Renal cortex interstitium (tissue), 15 donors: Measurements from ENCODE around the gene MED8. TPM values are rescaled to one million over a fixed set of nuclear protein-coding genes. Genes with fewer than 3 reads are reported as not detected.

ENCODE experiments used
- DNase-seq, 11 donors: peaks; one replicate each; pipeline ENCODE4 v3.0.0-alpha.2; 2013; ENCODE audit warnings: low read depth in 9 of 11, low spot score in 4 of 11; ENCODE audit errors: extremely low read depth in 1 of 11
- long read RNA-seq, 16 experiments: transcript quantifications; one replicate each; lab custom pipeline, GENCODE V29; 2026
- polyA plus RNA-seq, 3 donors: library from polyadenylated mRNA; unstranded; fragments of 120-200 nt; gene quantifications; one replicate each; pipeline ENCODE4 v1.2.1, GENCODE V29; 2013; ENCODE audit not compliant: insufficient read length in 3 of 3

MED8 gene, protein sequence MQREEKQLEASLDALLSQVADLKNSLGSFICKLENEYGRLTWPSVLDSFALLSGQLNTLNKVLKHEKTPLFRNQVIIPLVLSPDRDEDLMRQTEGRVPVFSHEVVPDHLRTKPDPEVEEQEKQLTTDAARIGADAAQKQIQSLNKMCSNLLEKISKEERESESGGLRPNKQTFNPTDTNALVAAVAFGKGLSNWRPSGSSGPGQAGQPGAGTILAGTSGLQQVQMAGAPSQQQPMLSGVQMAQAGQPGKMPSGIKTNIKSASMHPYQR
- 10 to 100 TPM; 35.8 to 41.2 (median 38.3) TPM for polyA plus RNA-seq
- long read RNA-seq, donor 1, transcript MED8-203 (7 exons, 1,924 nt): major isoform, 6 of 7 reads
- long read RNA-seq, donor 1, partial matches to known transcripts: 0 of 7 reads
- long read RNA-seq, donor 1, other reads (novel, unspliced or antisense): 0 of 7 reads
- long read RNA-seq, donor 2, partial matches to known transcripts: 6 of 11 reads
- long read RNA-seq, donor 2, other reads (novel, unspliced or antisense): 0 of 11 reads
- long read RNA-seq, donor 3, transcript MED8-203 (7 exons, 1,924 nt): major isoform, 14 of 21 reads
- long read RNA-seq, donor 3, partial matches to known transcripts: 6 of 21 reads
- long read RNA-seq, donor 3, other reads (novel, unspliced or antisense): 0 of 21 reads
- long read RNA-seq, donor 4, partial matches to known transcripts: 0 of 3 reads
- long read RNA-seq, donor 4, other reads (novel, unspliced or antisense): 0 of 3 reads
- long read RNA-seq, donor 5: 0 reads
- long read RNA-seq, donor 6, partial matches to known transcripts: 7 of 10 reads
- long read RNA-seq, donor 6, other reads (novel, unspliced or antisense): 0 of 10 reads
- long read RNA-seq, donor 7, transcript MED8-203 (7 exons, 1,924 nt): major isoform, 6 of 17 reads
- long read RNA-seq, donor 7, partial matches to known transcripts: 5 of 17 reads
- long read RNA-seq, donor 7, other reads (novel, unspliced or antisense): 6 of 17 reads
- long read RNA-seq, donor 8, transcript MED8-203 (7 exons, 1,924 nt): major isoform, 10 of 29 reads
- long read RNA-seq, donor 8, partial matches to known transcripts: 12 of 29 reads
- long read RNA-seq, donor 8, other reads (novel, unspliced or antisense): 6 of 29 reads
- long read RNA-seq, donor 9, transcript MED8-203 (7 exons, 1,924 nt): major isoform, 7 of 8 reads
- long read RNA-seq, donor 9, partial matches to known transcripts: 0 of 8 reads
- long read RNA-seq, donor 9, other reads (novel, unspliced or antisense): 0 of 8 reads
- long read RNA-seq, donor 10, partial matches to known transcripts: 0 of 2 reads
- long read RNA-seq, donor 10, other reads (novel, unspliced or antisense): 0 of 2 reads
- long read RNA-seq, donor 11, transcript MED8-203 (7 exons, 1,924 nt): major isoform, 7 of 7 reads
- long read RNA-seq, donor 11, partial matches to known transcripts: 0 of 7 reads
- long read RNA-seq, donor 11, other reads (novel, unspliced or antisense): 0 of 7 reads
- long read RNA-seq, donor 12, partial matches to known transcripts: 0 of 2 reads
- long read RNA-seq, donor 12, other reads (novel, unspliced or antisense): 0 of 2 reads
- long read RNA-seq, donor 13, transcript MED8-203 (7 exons, 1,924 nt): major isoform, 10 of 26 reads
- long read RNA-seq, donor 13, partial matches to known transcripts: 7 of 26 reads
- long read RNA-seq, donor 13, other reads (novel, unspliced or antisense): 9 of 26 reads
- long read RNA-seq, donor 14, partial matches to known transcripts: 0 of 2 reads
- long read RNA-seq, donor 14, other reads (novel, unspliced or antisense): 0 of 2 reads
- long read RNA-seq, donor 15, transcript MED8-203 (7 exons, 1,924 nt): major isoform, 5 of 5 reads
- long read RNA-seq, donor 15, partial matches to known transcripts: 0 of 5 reads
- long read RNA-seq, donor 15, other reads (novel, unspliced or antisense): 0 of 5 reads
- long read RNA-seq, donor 16, transcript MED8-203 (7 exons, 1,924 nt): major isoform, 18 of 49 reads
- long read RNA-seq, donor 16, partial matches to known transcripts: 29 of 49 reads
- long read RNA-seq, donor 16, other reads (novel, unspliced or antisense): 0 of 49 reads

DNA sequence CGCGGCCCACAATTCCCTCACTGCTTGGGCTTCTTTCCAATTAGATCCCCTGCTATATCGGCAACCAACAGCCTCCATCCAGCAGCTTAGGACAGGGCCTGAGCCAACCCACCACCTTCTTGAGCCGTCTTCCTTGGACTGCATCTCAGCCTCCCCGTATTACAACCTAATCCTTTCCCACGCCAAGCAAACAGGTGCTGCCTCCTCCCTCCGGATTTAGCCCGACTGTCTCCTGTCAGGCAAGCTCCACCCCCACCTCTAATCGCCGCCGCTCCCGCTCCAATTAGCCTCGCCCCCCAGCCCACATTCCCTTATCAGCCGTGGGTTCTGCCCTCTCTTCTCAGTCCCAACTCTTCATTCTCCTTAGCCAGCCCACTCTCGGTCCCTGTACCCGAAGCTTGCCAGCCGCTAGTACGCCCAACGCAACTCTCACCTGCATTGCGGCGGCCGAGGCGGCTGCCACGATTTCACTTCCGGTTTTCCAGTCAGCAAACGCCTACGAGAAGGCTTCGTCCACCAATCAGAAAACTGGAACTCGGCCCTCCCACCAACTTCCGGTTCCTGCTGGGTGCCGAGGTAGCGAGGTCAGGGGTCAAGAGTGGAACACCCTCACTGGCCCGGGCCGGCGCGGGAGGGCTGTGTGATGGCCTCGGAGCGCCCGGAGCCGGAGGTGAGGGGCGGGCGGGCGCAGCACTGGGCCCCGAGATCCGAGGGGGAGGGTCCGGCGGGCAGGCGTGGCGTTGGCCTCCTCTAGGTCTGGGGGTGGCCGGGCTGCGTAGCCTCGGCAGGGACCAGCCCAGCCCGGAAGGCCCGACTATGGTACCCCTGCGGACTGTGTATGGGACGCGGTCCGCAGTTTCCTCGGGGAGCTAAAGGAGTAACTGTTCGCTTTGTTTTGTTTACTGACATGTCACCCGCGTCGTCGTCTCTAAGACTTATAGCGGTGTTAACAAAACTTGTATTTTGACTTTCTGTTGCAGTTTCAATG, at the start of gene MED8, which contains the start of gene SZT2:
Gene MED8 (minus strand): TSS at position 475 of the 988 bp plus-strand sequence. CDS start 36 bp downstream, at position 439.
Gene SZT2 (plus strand): TSS at position 574 of the 988 bp plus-strand sequence. CDS start 70 bp downstream, at position 644.
- DNase-seq: peak; percentile 84 to 96 (median 93)

DNA sequence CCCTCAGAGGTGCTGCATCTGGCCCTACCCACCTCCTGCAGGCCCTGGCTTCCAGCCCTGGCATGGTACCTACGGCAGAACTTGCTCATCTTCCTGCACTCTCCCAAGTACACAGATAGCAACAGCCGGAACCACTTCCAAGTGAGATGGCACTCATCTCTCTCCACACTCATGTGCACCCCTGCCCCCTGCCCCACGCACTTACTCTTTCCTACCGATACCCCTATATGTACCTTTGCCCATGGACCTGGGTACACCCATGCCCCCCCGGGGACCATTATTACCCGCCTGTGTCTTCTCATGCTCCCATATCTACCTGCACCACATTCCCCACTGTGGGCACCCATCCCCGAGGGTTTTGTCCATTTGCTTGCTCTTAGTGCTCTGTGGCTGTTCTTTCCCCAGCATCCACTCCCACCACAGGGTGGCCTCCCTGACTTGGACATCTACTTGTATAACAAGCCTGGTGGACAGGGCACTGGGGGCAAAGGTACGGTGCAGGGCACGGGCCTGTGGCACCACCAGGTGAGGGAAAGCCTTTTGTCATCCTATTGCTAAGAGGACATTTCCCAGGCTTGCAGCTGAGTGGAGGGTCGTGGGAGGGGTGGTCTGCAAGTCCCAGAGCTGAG, 49.5 kb upstream of the MED8 start:
- no peak for DNase-seq

DNA sequence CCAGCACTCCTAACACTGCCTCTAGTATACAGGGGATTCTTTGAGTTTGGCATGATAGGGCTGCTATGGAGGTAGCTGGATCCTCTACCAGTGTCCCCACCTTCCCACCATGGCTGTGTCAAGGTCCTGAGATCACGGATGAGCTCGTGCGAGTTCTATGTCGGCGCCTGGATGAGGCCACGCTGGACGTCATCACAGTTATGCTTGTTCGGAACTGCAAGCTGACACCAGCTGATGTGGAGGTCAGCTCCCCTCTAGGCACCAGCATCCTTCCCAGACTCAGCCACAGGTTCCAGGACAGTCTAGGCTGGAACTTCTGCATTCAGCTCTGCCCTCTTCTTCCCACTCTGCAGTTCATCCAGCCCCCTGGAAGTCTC, 49.0 kb upstream of the MED8 start:
- DNase-seq: no peak

DNA sequence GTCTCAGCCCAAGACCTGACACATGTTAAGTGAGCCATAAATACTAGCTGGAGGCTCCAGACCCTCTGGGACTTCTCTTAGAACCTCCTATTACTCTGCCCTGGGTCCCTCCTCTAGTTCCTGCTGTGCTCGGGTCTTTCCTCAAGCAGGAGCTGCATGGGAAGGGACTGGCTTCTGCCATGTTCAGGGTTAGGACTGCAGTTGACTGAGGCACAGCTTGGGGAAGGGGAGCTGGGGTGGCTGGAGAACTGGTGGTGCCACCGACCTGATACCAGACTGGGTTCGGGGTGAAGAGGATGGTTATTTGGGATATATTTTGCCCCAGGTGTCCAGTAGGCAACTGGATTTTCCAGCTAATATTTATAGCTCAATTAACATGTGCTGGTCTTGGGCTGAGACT, 48.4 kb upstream of the MED8 start:
- DNase-seq: no peak

DNA sequence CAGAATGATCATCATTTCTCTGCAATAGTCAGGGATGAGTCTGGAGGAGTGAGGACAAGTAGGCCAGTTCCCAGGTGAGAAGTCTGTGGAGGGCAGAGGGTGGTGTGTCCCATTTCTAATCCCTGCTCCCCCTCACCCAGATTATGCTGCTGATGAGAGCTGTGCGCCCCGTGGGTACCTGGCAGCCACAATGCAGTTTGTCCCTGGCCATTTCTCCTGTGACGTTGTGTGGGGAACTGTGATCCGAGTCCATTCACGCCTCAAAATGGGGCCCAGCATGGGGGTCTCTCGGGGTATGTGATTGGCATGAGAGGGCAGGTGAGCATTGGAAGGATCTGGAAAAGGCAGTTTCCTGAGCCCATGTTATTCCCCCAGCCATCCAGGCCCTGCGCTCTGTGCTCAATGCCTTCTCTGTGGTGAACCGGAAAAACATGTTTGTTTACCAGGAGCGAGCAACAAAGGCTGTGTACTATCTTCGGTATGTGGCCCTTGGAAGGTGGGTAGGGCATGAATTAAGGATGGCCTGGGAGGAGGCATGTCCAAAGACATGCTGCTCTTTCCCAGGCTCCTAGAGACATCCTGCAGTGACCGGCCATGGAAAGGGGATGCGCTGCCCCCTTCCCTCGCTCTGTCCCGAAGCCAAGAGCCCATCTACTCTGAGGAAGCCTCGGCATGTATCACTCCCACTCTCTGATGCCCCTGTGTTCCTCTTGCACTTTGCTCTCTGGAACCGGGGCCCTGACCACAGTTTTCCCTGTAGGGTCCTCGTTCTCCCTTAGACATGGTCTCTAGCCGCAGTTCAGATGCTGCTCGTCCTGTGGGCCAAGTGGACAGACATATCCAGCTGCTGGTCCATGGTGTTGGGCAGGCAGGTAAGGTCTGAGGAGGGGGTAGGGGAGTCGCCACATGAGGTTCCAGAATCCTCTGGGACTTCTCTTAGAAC, 47.7 kb upstream of the MED8 start:
- DNase-seq: no peak

DNA sequence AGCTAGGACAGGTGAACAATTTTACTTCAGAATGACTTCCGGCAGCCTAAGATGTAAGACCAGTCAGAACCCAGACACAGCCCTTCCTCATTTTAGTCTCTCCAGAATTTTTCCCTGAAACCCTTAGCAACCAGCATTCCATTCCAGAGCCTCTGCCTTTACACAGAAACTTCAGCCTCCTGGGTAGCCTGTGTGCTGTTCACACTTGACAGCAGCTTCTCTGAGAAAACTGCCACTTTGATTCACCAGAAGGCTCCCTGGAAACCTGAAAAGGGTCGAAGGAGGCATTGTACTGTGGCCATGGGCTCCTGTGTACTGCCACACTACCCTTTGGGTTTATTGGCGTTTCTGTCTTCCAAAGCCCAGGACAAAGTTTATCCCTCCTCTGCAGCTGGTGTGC, 46.8 kb upstream of the MED8 start:
- no peak for DNase-seq

DNA sequence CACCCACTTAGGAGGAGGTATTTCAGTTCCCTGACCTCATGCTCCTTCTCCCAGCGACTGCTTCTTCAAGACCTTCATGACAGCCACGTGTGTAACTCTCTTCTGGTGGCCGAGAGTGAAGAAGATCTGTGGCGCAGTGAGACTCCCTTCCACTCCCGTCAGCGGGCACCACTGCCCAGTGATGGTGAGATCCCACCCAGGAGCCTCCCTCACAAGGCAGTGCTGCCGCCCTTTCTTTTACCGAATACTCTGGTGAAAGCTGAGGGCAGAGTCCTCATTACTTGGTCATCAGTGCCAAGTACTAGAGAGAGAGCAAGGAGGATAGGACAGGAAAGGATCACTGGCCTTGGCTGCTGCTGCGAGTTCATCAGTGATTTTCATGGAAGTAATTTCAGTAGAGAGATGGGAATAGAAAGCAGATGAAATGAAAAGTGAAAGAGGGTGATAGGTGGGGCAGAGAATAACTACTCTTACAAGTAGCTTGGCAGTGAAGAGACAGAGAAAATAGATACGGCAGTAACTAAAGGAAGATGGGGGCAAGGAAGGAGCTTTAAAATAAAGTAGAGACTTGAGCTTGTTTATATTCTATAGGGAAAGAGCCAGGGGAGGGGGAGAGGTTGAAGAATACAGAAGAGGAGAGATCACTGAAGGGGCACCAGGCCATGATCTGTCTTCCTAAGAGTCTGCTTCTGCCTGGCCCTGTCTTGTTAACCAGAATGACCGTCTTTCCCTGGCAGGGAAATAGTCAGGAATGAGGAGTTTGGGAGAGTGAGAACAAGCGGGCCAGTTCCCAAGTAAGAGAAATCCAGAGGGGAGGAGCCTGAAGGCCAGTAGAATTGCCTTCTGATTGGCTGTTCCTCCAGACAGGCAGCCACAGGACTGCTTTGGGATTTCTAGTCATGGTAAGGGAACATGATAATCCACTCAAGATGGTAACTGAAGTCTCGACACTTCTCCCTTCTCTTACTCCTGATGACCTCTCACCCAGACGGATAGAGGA, 45.8 kb upstream of the MED8 start:
- DNase-seq: no peak

DNA sequence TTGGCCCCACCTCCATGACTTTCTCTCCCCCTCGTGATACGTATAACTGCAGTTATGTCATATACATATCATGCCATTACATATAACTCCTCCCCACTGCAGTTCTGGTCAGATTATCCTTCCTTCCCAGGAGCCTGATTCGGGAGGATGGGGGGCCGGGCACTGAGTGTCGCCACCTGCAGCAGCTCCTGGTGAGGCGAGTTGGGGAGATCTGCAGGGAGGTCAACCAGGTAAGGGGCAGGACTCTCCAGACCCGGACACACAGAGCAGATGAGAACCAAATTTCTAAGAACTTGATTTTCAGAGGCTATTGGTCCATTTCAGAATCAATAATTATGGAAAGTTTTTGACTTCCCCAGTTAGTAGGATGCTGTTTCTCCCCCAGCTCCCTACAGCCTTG, 44.7 kb upstream of the MED8 start:
- DNase-seq: no peak

DNA sequence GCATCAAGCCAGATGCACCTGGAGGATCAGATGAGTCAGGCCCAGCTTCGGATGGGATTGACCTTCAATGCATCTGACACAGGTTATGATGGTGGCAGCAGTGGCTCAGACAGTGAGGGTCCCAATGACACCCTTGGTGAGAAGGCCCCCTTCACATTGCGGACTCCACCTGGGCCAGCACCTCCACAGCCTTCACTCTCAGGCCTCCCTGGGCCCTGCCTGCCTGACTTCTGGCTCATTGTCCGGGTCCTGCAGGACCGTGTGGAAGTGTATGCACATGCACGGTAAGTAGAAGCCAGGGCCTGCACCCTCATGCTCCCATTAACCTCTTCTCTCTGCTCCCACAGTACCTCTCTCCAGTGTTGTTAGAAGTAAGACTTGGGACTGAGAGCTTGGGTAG, 43.3 kb upstream of the MED8 start:
- DNase-seq: no peak

DNA sequence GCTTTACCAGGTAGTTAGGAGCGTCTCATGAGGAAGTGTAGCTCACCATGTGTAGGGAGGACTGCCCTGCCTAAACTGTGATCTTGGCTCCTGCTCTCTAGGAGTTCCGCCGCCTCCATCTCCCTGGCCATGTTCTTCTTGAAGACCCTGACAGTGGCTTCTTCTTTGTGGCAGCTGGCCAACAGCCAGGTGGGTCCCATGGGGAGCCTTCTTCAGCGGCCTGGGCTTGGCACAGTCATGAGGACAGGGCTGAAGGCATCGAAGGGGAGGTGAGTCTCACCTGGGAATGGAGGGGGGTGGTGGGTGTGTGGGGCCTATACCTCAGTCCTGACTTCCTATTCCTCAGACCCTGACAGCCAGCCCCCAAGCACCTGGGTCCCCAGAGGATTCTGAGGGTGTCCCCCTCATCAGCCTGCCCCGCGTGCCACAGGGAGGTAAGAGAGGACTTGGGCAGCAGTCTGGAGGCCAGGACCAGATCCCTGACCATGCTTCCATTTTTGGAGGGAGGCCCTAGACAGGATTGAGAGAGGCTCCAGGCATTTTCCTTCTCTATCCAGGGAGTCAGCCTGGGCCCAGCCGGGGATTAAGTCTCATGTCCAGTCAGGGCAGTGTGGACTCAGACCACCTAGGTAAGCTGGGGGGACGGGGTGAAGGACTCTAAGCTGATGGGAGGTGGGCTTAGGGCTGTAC, 42.7 kb upstream of the MED8 start:
- no peak for DNase-seq

DNA sequence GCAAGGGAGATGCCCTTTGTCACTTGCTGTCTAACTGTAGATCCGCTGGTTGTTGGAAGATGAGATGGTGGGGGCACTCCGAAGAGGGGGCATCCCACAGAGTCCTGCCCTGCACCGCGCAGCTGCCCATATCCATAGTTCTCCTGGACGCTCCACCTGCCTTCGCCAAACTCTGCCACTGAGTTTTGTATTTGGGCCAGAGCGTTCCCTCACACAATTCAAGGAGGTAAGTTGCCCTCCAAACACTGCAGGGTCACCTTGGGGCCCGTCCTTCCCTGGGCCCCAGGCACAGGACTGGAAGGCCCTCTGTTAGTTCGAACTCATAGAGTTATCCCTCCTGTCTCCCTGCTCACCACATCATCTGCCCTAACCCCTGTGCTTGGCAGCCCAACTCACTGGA, 42.1 kb upstream of the MED8 start:
- DNase-seq: no peak

DNA sequence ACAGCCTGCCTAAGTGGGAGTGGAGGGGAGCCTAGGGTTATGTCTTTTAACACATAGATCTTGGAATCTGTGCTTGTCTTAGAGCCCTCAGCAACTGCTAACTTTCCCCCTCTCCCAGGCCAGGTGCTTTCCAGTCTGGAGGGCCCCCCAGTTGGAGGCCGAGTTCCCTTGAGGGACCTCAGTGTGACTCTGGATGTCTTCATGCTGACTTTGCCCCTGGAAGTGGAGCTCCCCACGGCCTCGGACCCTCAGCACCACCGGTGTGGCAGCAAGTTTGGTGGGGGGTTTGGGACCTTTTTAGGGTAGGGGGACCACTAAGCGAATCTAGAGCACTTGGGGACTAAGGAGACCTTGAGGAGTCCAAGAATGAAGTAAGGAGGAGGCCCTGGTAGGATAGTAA, 41.2 kb upstream of the MED8 start:
- DNase-seq: no peak

DNA sequence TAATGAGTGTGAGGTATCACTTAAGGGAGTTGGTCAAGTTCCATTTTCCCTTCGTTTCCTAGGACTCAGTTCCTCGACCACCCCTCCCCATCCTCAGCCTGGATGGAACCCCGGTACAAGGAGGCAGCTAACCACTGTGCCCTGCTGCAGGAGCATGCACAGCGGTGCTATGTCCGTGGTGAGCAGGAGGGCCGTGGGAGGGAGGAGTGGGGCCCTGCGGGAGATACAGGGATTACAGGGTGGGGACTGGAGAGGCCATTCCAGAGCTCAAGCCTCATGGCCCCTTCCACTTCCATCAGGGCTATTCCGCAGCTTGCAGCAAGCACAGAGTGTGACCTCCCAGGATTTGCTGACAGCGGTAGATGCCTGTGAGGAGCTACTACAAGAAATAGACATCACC, 38.3 kb upstream of the MED8 start:
- no peak for DNase-seq
